Forelimb muscle (tissue), 1 donor: ENCODE data around the gene TCERG1L. TPM values are rescaled to one million over a fixed set of nuclear protein-coding genes. Genes with fewer than 3 reads are reported as not detected.

ENCODE experiments used
- DNase-seq: peaks from one replicate; pipeline ENCODE4 v3.0.0-alpha.2; 2013; ENCODE audit warnings: low read depth
- polyA plus RNA-seq: library from polyadenylated mRNA; unstranded; fragments of 120-200 nt; gene quantifications from one replicate; pipeline ENCODE4 v1.2.1, GENCODE V29; 2013; ENCODE audit not compliant: insufficient read length

Gene TCERG1L
- polyA plus RNA-seq, 1 donor: 0.22 TPM

- DNase-seq: no peak
Observed at GRCh38 chr10:131226446-131227162, 84.9 kb downstream of the TCERG1L start.

- no peak for DNase-seq
Observed at GRCh38 chr10:131224106-131224505, 87.4 kb downstream of the TCERG1L start.

GRCh38 chr10:131223422-131223821 is 88.1 kb downstream of the TCERG1L start:
- DNase-seq: no peak

- DNase-seq: no peak
Observed at GRCh38 chr10:131222986-131223385, 88.5 kb downstream of the TCERG1L start.

- no peak for DNase-seq
Observed at GRCh38 chr10:131221632-131222277, 89.8 kb downstream of the TCERG1L start.

GRCh38 chr10:131220601-131221171 is 90.8 kb downstream of the TCERG1L start:
- DNase-seq: no peak

- DNase-seq: no peak
Observed at GRCh38 chr10:131219955-131220489, 91.5 kb downstream of the TCERG1L start.

GRCh38 chr10:131219584-131219886 is 92.0 kb downstream of the TCERG1L start:
- no peak for DNase-seq

GRCh38 chr10:131218811-131219583 is 92.5 kb downstream of the TCERG1L start:
- DNase-seq: no peak

- no peak for DNase-seq
Observed at GRCh38 chr10:131216681-131217230, 94.8 kb downstream of the TCERG1L start.

- no peak for DNase-seq
Observed at GRCh38 chr10:131215776-131216175, 95.7 kb downstream of the TCERG1L start.

- DNase-seq: no peak
Observed at GRCh38 chr10:131214521-131215244, 96.8 kb downstream of the TCERG1L start.

GRCh38 chr10:131213741-131214505 is 97.6 kb downstream of the TCERG1L start:
- DNase-seq: no peak

- DNase-seq: no peak
Observed at GRCh38 chr10:131212763-131213325, 98.7 kb downstream of the TCERG1L start.

GRCh38 chr10:131211965-131212619 is 99.4 kb downstream of the TCERG1L start:
- DNase-seq: no peak

- DNase-seq: no peak
Observed at GRCh38 chr10:131211559-131211958, 100.0 kb downstream of the TCERG1L start.

- DNase-seq: no peak
Observed at GRCh38 chr10:131211146-131211545, 100.4 kb downstream of the TCERG1L start.

- DNase-seq: no peak
Observed at GRCh38 chr10:131210181-131210580, 101.3 kb downstream of the TCERG1L start.
